Neural crest cell (in vitro differentiated cells): ENCODE measurements around the gene CLECL1. TPM values are rescaled to one million over a fixed set of nuclear protein-coding genes. Genes with fewer than 3 reads are reported as not detected.

Experiments used
- DNase-seq: peaks from one replicate; pipeline ENCODE4 v3.0.0; 2021; ENCODE audit warnings: low read depth, mixed read lengths, low spot score
- H3K27ac Mint-ChIP-seq: one replicate; pipeline ENCODE4 v1.8.0; 2021; ENCODE audit warnings: mild to moderate bottlenecking, mixed read lengths; ENCODE audit not compliant: unreplicated experiment
- H3K27me3 Mint-ChIP-seq: 2 replicates; pipeline ENCODE4 v1.8.0; 2021; ENCODE audit warnings: low read depth, mild to moderate bottlenecking, mixed read lengths
- H3K36me3 Mint-ChIP-seq: 2 replicates; pipeline ENCODE4 v1.8.0; 2021; ENCODE audit warnings: low read depth, mild to moderate bottlenecking, mixed read lengths
- H3K4me1 Mint-ChIP-seq: 2 replicates; pipeline ENCODE4 v1.8.0; 2021; ENCODE audit warnings: mixed read lengths
- H3K4me3 Mint-ChIP-seq: one replicate; pipeline ENCODE4 v1.8.0; 2021; ENCODE audit warnings: mild to moderate bottlenecking, mixed read lengths
- H3K9me3 Mint-ChIP-seq: 2 replicates; pipeline ENCODE4 v1.8.0; 2021; ENCODE audit warnings: mixed read lengths
- long read RNA-seq: library from polyadenylated mRNA; unstranded; transcript quantifications from one replicate; pipeline ENCODE4 v2.0.0, GENCODE V29; 2020
- total RNA-seq: library from RNA; stranded (reverse); gene quantifications from 2 replicates; pipeline ENCODE4 v1.2.1, GENCODE V29; 2021
- TF ChIP-seq, protein P1 (sequence below): fragments of 200-600 bp; sonication (generic); conservative IDR thresholded peaks from 2 replicates; pipeline ENCODE4 v1.5.0; 2021; ENCODE audit warnings: antibody characterized with exemption, mild to moderate bottlenecking

The CLECL1 gene
- not detected in 2 replicates for total RNA-seq
- long read RNA-seq, result 0 reads

DNA sequence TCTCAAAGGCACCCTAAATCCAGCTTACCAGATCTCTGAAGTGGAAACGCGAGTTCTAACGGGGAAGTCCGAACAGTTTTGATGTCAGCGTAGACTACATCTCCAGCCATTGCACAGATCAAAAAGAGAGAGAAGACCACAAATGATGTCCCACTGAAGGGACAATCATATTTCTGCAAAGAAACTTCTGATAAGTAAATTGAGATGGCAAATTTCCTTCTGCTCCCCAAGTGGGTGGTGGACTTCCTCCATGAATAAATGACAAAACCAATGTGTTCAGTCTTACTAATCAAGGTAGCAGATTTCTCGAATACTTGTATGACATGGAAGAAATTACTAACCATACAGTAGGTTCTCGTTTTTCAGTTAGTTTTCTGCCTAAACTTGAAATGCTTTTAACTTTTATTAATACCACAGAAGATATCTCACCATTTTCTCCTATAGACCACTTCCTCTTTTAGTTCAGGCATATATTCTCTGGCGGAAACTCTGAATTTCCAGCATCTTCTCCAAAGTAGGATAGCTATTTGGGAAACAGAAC lies at the start of gene CLECL1:
Gene CLECL1 (minus strand): TSS at position 177 of the 541 bp plus-strand sequence.
- TF ChIP-seq, protein P1, sequence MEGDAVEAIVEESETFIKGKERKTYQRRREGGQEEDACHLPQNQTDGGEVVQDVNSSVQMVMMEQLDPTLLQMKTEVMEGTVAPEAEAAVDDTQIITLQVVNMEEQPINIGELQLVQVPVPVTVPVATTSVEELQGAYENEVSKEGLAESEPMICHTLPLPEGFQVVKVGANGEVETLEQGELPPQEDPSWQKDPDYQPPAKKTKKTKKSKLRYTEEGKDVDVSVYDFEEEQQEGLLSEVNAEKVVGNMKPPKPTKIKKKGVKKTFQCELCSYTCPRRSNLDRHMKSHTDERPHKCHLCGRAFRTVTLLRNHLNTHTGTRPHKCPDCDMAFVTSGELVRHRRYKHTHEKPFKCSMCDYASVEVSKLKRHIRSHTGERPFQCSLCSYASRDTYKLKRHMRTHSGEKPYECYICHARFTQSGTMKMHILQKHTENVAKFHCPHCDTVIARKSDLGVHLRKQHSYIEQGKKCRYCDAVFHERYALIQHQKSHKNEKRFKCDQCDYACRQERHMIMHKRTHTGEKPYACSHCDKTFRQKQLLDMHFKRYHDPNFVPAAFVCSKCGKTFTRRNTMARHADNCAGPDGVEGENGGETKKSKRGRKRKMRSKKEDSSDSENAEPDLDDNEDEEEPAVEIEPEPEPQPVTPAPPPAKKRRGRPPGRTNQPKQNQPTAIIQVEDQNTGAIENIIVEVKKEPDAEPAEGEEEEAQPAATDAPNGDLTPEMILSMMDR, result no peak
- Mint-ChIP-seq H3K9me3 (no peaks in the 10 kb centered on the region), H3K4me3 (no peak within 1 kb of the TSS), H3K27me3 (no peaks in the 10 kb centered on the region), H3K27ac (no peak within 1 kb of the TSS), H3K4me1 (no peaks in the 10 kb centered on the region), H3K36me3 (no peaks in the 10 kb centered on the region)
- no peak for DNase-seq

DNA sequence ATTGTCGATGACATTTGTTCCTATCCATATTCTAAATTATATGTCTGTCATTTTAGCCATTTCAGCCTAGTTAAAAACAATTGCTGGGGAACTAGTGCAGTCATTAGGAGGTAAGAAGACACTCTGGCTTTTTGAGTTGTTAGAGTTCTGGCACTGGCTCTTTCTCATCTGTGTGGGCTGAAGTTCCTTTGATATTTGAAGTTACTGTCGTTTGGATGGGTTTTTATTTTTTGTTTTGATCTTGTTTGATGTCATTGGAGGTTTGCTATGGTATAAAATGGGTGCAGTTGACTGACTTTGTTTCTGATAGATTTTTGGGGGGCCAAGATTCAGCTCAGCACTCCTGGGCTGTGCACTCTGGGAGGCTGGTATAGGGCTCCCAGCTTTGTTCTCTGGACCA lies 48.5 kb upstream of the CLECL1 start:
- TF ChIP-seq, protein P1, result no peak
- no peaks in the 10 kb centered on the region for H3K27me3 Mint-ChIP-seq
- H3K9me3 Mint-ChIP-seq, result no peaks in the 10 kb centered on the region
- H3K4me1 Mint-ChIP-seq, result no peaks in the 10 kb centered on the region
- no peak for DNase-seq
- no peak overlapping the region for H3K27ac Mint-ChIP-seq
- no peak overlapping the region for H3K4me3 Mint-ChIP-seq
- no peaks in the 10 kb centered on the region for H3K36me3 Mint-ChIP-seq

DNA sequence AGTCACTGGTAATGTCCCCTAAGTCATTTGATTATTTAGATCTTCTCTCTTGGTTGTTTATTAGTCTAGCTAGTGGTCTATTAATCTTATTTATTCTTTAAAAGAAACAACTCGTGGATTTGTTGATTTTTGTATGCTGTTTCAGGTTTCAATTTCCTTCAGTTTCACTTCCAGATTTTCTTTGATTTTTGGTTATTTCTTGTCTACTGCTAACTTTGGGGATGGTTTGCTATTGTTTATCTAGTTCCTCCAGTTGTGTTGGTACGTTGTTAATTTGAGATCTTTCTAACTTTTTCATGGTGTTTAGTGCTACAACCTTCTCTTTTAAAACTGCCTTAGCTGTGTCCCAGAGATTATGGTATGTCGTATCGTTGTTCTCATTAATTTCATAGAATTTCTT lies 46.3 kb upstream of the CLECL1 start:
- TF ChIP-seq, protein P1, result no peak
- DNase-seq, result no peak
- Mint-ChIP-seq H3K4me3 (no peak overlapping the region), H3K4me1 (no peaks in the 10 kb centered on the region), H3K36me3 (no peaks in the 10 kb centered on the region), H3K27ac (no peak overlapping the region), H3K27me3 (no peaks in the 10 kb centered on the region), H3K9me3 (no peaks in the 10 kb centered on the region)

DNA sequence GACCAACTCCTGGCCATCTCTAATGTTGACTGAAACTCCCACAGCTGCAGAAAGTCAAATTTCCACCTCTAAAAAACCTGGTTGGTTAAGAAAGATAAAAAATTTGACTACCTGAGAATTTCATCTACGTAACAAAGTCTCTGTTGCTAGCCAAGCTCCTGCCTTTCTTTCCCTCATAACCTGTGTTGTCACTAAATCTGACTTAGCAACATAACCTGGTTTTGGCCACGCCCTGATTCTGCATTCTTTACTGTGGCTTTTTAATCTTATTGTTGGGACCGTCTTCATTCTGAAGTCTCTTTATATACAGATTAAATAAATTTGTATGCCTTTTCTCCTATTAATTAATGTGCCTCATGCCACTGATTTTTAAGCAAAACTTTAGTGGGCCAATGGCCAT lies 43.9 kb upstream of the CLECL1 start:
- no peaks in the 10 kb centered on the region for H3K4me1 Mint-ChIP-seq
- TF ChIP-seq, protein P1, result no peak
- no peak overlapping the region for H3K27ac Mint-ChIP-seq
- no peak overlapping the region for H3K4me3 Mint-ChIP-seq
- no peaks in the 10 kb centered on the region for H3K36me3 Mint-ChIP-seq
- no peaks in the 10 kb centered on the region for H3K9me3 Mint-ChIP-seq
- no peaks in the 10 kb centered on the region for H3K27me3 Mint-ChIP-seq
- DNase-seq, result no peak

DNA sequence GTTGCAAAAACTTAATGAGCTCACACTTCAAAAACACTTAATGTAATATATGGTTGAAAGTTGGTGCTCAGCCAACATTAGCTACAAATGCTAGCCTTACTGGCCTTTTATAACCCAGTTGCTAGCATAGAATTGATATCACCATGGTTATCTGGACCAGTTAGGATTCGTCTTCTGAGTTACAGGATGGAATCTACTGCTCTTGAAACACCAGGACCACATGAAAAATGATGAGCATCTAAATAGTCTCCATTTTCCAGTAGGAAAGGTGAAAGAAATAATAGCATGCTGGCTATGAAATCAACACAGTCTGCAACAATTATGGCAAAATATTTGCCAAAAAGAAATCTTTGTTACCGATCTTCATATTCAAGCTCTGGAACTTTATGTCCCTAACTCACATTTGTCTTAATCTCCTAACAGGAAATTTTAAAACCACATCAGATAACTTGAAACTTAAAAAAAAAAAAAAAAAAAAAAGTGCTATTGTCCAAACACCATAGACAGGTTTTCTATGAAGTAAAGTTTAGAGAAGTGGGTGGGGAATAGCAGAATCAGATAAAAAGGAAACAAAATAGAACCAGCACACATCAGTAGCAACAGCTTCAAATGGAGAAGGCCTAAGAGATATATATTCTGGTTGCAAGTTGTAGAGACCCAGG lies 40.5 kb upstream of the CLECL1 start:
- Mint-ChIP-seq H3K4me1 (no peaks in the 10 kb centered on the region), H3K36me3 (no peaks in the 10 kb centered on the region), H3K9me3 (no peaks in the 10 kb centered on the region), H3K4me3 (no peak overlapping the region), H3K27ac (no peak overlapping the region), H3K27me3 (no peaks in the 10 kb centered on the region)
- no peak for DNase-seq
- TF ChIP-seq, protein P1, result no peak
